GM21528 (cell line): Measurements from ENCODE around the gene ARSK.
"Not testable (repeated sequence)": the region's sequence is repeated elsewhere in the genome, so short reads cannot be mapped to it uniquely, and the experiment has no call there.

Experiments
- ATAC-seq: cut with Tn5 transposase; IDR thresholded peaks from one replicate; pipeline ENCODE4 v1.9.1; 2021; ENCODE audit warnings: mild to moderate bottlenecking, moderate library complexity; ENCODE audit not compliant: unreplicated experiment, low FRiP score

Gene ARSK

GRCh38 chr5:95620030-95620869 lies 65.3 kb downstream of the ARSK start, which contains the start of gene GPR150:
Gene GPR150 (plus strand): TSS chr5:95620087. CDS start chr5:95620276, 189 bp downstream.
- peak; percentile 73 for ATAC-seq

GRCh38 chr5:95620870-95621838 lies 66.3 kb downstream of the ARSK start:
- peak; percentile 59 for ATAC-seq

DNA sequence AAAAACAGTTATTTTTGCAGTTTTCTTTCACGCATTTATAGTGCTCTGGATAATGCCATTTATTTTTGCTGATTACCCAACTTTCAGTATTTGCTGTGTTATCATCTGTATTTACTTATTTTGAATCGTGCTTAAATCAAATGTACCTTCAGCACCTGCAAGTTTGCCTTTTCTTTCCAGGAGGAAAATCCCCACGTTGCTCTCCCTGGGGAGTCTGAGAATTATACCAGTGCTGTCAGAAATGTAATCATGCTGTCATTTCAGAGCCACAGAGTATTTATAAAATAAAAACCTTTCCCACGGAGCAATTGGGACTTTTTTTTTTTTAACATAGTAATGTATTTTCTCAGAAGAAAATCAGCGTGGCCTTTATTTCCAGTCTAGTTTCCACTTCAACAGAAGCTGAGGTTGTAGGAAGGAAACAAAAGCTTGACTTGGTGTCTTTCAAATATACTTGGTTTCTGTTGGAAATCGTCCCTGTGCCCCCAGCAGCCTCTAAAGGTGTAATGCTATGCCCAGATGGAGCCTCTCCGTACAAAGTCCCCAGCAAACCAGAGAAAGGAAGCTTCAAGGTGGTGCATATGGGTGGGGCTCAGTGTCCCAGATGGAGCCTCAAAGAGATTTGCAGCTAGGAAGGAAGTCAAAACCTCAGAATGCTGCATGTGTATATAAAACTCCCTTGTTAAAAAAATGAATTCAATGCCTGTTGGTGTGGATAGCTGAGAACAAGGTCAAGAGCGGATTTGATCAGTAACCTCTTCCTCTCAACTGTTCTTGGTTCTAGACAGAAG lies 67.1 kb downstream of the ARSK start:
- ATAC-seq = no peak

DNA sequence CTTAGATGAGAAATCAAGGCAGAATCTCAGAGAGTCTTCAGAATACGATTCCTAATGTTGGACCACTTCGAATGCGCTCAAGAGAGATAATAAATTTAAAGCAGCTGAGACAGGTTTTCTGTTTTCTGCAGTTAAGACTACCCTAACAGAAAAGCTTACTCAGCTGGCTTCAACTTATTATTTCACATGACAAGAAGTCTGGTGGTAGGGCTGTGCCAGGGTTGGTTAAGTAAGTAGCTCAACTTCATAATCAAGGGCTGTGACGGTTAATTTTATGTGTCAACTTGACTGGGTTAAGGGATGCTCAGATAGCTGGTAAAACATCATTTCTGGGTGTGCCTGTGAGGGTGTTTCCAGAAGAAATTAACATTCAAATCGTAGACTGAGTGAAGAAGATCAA lies 68.8 kb downstream of the ARSK start:
- no peak for ATAC-seq

DNA sequence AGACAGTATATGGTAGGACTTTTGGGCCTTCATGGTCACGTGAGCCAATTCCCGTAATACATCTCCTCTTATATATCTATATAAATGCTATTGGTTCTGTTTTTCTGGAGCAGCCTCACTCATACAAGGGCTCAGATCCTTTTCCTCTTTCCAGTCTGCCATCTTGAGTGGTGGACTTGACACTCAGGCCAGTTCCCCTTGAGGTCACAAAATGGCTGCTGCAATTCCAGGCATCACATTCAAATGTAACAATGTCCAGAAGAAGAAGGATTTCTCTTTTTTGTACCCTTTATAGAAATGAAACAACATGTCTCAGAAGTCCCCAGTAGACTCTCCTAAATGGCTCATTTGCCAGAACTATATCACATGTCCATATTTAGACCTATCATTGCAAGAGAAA lies 69.5 kb downstream of the ARSK start:
- ATAC-seq = no peak

DNA sequence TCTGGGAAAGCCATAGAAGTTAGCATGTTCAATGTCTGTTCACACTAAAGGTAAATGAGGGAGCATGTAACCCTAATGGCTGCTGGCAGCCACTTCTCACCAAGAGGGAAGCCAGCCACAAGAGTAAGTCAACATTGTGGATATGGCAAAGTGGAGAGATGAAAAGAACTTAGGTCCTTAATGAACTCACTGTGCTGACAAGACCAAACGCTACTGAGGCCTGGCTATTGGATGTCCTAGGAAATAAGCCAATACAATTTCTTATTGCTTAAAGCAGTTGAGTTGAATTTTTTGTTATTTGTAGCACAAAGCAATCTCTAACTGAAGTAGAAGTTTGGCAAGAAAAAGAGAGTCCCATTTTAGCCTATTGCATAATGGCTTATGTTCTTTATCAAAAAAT lies 71.8 kb downstream of the ARSK start:
- no peak for ATAC-seq

- no peak for ATAC-seq
Observed at GRCh38 chr5:95627971-95628810, 73.3 kb downstream of the ARSK start.

DNA sequence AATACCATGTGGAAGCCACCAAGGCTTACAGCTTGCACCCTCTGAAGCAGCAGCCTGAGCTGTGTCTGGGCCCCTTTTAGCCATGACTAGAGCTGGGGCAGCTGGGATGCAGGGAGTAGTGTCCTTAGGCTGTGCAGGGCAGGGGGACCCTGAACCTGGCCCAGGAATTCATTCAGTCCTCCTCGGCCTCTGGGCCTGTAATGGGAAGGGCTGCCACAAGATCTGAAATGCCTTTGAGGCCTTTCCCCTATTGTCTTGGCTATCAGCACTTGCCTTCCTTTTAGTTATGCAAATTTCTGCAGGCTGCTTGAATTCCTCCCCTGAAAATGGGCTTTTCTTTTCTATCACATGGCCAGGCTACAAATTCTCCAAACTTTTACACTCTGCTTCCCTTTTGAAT lies 74.0 kb downstream of the ARSK start:
- no peak for ATAC-seq

GRCh38 chr5:95630394-95630917 lies 75.6 kb downstream of the ARSK start:
- no peak for ATAC-seq

- no peak for ATAC-seq
Observed at GRCh38 chr5:95631255-95631958, 76.5 kb downstream of the ARSK start.

DNA sequence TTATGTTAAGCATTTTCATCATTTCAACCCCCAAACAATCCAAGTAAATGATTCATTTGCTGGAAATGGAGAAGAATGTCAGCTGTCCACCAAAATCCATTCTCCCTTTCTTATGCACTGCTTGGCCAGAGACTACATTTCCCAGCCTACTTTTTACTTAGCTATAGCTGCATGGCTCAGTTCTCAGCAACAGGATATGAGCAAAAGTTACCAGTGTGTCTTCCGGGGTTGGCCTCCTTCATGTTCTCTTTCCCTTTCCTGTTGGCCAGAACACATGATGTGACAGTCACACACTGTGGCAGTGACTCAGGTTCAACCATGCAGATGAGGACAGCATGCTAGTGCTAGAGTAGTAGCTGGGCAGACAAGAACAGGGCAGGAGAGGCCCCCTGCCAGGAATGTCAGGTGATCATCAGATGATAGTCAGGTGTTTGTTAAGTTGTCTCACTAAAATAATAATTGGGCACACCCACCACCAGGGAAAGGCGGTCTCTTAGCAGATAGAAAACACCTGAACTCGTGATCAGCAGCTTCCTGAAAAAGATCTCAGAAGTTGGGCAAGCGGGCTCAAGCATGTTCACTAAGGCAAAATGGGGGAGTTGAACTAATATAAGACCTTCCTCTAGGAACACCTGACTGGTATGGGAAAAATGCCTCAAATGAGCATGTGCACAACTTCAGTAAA lies 77.2 kb downstream of the ARSK start:
- ATAC-seq = peak; percentile 93

DNA sequence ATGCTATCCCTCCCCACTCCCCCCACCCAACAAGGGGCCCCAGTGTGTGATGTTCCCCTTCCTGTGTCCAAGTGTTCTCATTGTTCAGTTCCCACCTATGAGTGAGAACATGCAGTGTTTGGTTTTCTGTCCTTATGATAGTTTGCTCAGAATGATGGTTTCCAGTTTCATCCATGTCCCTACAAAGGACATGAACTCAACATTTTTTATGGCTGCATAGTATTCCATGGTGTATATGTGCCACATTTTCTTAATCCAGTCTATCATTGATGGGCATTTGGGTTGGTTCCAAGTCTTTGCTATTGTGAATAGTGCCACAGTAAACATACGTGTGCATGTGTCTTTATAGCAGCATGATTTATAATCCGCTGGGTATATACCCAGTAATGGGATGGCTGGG lies 78.0 kb downstream of the ARSK start:
- ATAC-seq = not testable (repeated sequence)

DNA sequence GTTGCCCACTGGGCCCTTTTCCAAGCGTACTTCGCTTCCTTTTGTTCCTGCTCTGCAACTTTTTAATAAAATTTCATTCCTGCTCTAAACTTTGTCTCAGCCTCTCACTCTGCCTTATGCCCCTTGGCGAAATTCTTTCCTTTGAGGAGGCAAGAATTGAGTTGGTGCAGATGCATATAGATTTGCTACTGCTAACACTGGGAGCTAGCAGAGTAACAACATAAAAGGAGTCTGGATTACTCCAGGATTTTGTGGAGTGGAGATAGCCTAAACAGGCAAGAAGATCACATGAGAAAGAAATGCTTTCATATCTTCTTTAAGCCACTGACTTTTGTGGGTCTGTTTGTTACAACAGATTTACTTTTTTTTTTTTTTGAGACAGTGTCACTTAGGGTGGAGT lies 78.8 kb downstream of the ARSK start:
- ATAC-seq = no peak

DNA sequence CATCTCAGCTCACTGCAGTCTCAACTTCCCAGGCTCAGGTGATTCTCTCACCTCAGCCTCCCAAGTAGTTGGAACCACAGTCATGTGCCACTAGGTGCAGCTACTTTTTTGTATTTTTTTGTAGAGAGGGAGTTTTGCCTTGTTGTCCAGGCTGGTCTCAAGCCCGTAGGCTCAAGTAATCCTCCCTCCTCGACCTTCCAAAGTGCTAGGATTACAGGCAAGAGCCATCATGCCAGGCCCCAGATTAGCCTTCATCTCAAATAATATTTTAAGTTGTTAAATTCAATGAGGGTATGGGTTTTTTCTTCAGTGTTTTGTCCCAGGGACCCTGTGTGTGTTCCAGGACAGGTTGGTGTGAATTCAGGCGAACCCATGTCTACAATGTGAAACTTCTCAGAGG lies 79.2 kb downstream of the ARSK start:
- no peak for ATAC-seq

DNA sequence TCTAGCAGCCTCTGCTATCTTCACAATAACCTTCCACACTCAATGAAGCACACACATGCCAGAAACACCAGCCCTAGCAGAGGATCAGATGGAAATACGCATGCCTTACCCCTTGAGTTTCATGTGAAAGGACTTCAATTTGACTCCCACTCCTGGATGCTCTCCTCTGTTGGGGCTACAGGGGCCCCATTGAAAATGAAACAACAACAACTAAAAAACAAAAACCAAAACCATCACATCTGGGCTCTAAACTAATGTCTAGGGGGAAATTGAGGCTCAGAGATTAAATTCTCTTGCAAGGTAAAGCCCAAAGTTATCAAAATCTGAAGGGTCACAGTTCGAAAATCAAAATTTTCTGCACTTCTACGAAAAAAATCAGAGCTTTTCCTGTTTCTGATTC lies 83.7 kb downstream of the ARSK start:
- ATAC-seq = no peak

- ATAC-seq = no peak
Observed at GRCh38 chr5:95641741-95642220, 86.9 kb downstream of the ARSK start.

GRCh38 chr5:95643152-95643551 lies 88.3 kb downstream of the ARSK start:
- ATAC-seq = no peak
